Stimulated activated naive B cell treated with anti-CD40 and anti-IgM and Interleukin-4, amounts not matched to agents 10 μg/mL and 1 μg/mL and 100 μg/mL, for 72 hours (primary cell): ENCODE results near the gene HNF1A.
"Not testable (repeated sequence)": the region's sequence is repeated elsewhere in the genome, so short reads cannot be mapped to it uniquely, and the experiment has no call there.

Source experiments
- ATAC-seq, 2 donors: fragments of 150-1000 bp; cut with Tn5 transposase; replicated peaks; 2 replicates each; pipeline ENCODE4 v1.10.0; 2021; ENCODE audit warnings: moderate library complexity in 1 of 2
- DNase-seq: peaks from one replicate; pipeline ENCODE4 v3.0.0; 2021
- H3K27ac Mint-ChIP-seq: one replicate; pipeline ENCODE4 v1.8.0; 2022; ENCODE audit warnings: mild to moderate bottlenecking, mixed read lengths
- H3K27me3 Mint-ChIP-seq, 2 donors: one replicate each; pipeline ENCODE4 v1.8.0; 2022; ENCODE audit warnings: mixed read lengths in 2 of 2
- H3K36me3 Mint-ChIP-seq, 2 donors: one replicate each; pipeline ENCODE4 v1.8.0; 2022; ENCODE audit warnings: mixed read lengths in 2 of 2, mild to moderate bottlenecking in 1 of 2
- H3K4me1 Mint-ChIP-seq, 2 donors: one replicate each; pipeline ENCODE4 v1.8.0; 2022; ENCODE audit warnings: mixed read lengths in 2 of 2, mild to moderate bottlenecking in 1 of 2
- H3K4me3 Mint-ChIP-seq, 2 donors: one replicate each; pipeline ENCODE4 v1.8.0; 2022; ENCODE audit warnings: mild to moderate bottlenecking in 2 of 2, mixed read lengths in 2 of 2, moderate library complexity in 1 of 2
- H3K9me3 Mint-ChIP-seq, 2 donors: one replicate each; pipeline ENCODE4 v1.8.0; 2022; ENCODE audit warnings: mixed read lengths in 2 of 2, mild to moderate bottlenecking in 1 of 2

Gene HNF1A

GRCh38 chr12:121022713-121023112, 44.4 kb downstream of the HNF1A start:
- Mint-ChIP-seq H3K9me3 (peaks cover 0 to 1% of the 10 kb centered on the region in 2 donors), H3K27me3 (peaks cover 16% of the 10 kb centered on the region in 2 donors), H3K27ac (no peak overlapping the region), H3K36me3 (peaks cover 0 to 3% of the 10 kb centered on the region in 2 donors), H3K4me1 (no peaks in the 10 kb centered on the region), H3K4me3 (no peak overlapping the region)
- ATAC-seq (no peak), DNase-seq (no peak)

GRCh38 chr12:121023799-121024198, 45.5 kb downstream of the HNF1A start:
- Mint-ChIP-seq H3K4me1 (no peaks in the 10 kb centered on the region), H3K4me3 (no peak overlapping the region), H3K9me3 (peaks cover 0 to 1% of the 10 kb centered on the region in 2 donors), H3K36me3 (peaks cover 0 to 3% of the 10 kb centered on the region in 2 donors), H3K27ac (no peak overlapping the region), H3K27me3 (peaks cover 16 to 17% of the 10 kb centered on the region in 2 donors)
- no peak for ATAC-seq
- DNase-seq, result no peak

- peaks cover 0 to 3% of the 10 kb centered on the region in 2 donors for H3K36me3 Mint-ChIP-seq
- peaks cover 16 to 17% of the 10 kb centered on the region in 2 donors for H3K27me3 Mint-ChIP-seq
- DNase-seq (no peak), ATAC-seq (no peak)
- no peak overlapping the region for H3K27ac Mint-ChIP-seq
- H3K4me1 Mint-ChIP-seq, result no peaks in the 10 kb centered on the region
- peaks cover 0 to 1% of the 10 kb centered on the region in 2 donors for H3K9me3 Mint-ChIP-seq
- no peak overlapping the region for H3K4me3 Mint-ChIP-seq
Observed at GRCh38 chr12:121025442-121026226, 47.3 kb downstream of the HNF1A start.

GRCh38 chr12:121026274-121027045, 48.1 kb downstream of the HNF1A start:
- no peak for ATAC-seq
- Mint-ChIP-seq H3K4me1 (no peaks in the 10 kb centered on the region), H3K36me3 (peaks cover 0 to 3% of the 10 kb centered on the region in 2 donors), H3K9me3 (peaks cover 0 to 1% of the 10 kb centered on the region in 2 donors), H3K4me3 (no peak overlapping the region), H3K27ac (no peak overlapping the region), H3K27me3 (peaks cover 20 to 23% of the 10 kb centered on the region in 2 donors)
- DNase-seq, result no peak

GRCh38 chr12:121030576-121031212, 52.4 kb downstream of the HNF1A start:
- Mint-ChIP-seq H3K4me3 (no peak overlapping the region), H3K27me3 (peaks cover 46 to 57% of the 10 kb centered on the region in 2 donors), H3K9me3 (peaks cover 0 to 1% of the 10 kb centered on the region in 2 donors), H3K36me3 (peaks cover 3 to 4% of the 10 kb centered on the region in 2 donors), H3K4me1 (peaks cover 0 to 1% of the 10 kb centered on the region in 2 donors), H3K27ac (no peak overlapping the region)
- ATAC-seq, result no peak
- no peak for DNase-seq

GRCh38 chr12:121033625-121034349, 55.4 kb downstream of the HNF1A start:
- Mint-ChIP-seq H3K27me3 (peaks cover 41 to 48% of the 10 kb centered on the region in 2 donors), H3K36me3 (peaks cover 3 to 4% of the 10 kb centered on the region in 2 donors)
- ATAC-seq, result peak; percentile 31 to 41

GRCh38 chr12:121034616-121035305, 56.4 kb downstream of the HNF1A start:
- H3K27me3 Mint-ChIP-seq, result peaks cover 44 to 53% of the 10 kb centered on the region in 2 donors
- ATAC-seq (no peak), DNase-seq (no peak)
- peaks cover 13 to 19% of the 10 kb centered on the region in 2 donors for H3K4me1 Mint-ChIP-seq
- peak overlapping the region; percentile 49 for H3K27ac Mint-ChIP-seq
- no peak overlapping the region for H3K4me3 Mint-ChIP-seq
- peaks cover 6% of the 10 kb centered on the region in 2 donors for H3K36me3 Mint-ChIP-seq
- H3K9me3 Mint-ChIP-seq, result peaks cover 0 to 2% of the 10 kb centered on the region in 2 donors

More at GRCh38 chr12:121033625-121034349, 55.4 kb downstream of the HNF1A start:
- no peak overlapping the region for H3K4me3 Mint-ChIP-seq
- peaks cover 10 to 13% of the 10 kb centered on the region in 2 donors for H3K4me1 Mint-ChIP-seq
- no peak overlapping the region for H3K27ac Mint-ChIP-seq
- H3K9me3 Mint-ChIP-seq, result no peaks in the 10 kb centered on the region
- DNase-seq, result no peak

GRCh38 chr12:121036810-121037326, 58.5 kb downstream of the HNF1A start:
- DNase-seq, result no peak
- H3K4me1 Mint-ChIP-seq, result peaks cover 13 to 19% of the 10 kb centered on the region in 2 donors
- no peak overlapping the region for H3K27ac Mint-ChIP-seq
- peaks cover 6% of the 10 kb centered on the region in 2 donors for H3K36me3 Mint-ChIP-seq
- H3K4me3 Mint-ChIP-seq, result no peak overlapping the region
- H3K9me3 Mint-ChIP-seq, result peaks cover 0 to 2% of the 10 kb centered on the region in 2 donors
- peaks cover 53 to 61% of the 10 kb centered on the region in 2 donors for H3K27me3 Mint-ChIP-seq
- ATAC-seq, result no peak

GRCh38 chr12:121038861-121039668, 60.7 kb downstream of the HNF1A start, which contains the start of gene OASL:
Gene OASL (minus strand): TSS chr12:121039246. CDS start chr12:121038971, 275 bp downstream.
- peak within 1 kb of the TSS; percentile 82 for H3K27ac Mint-ChIP-seq
- peak; percentile 94 to 96 for ATAC-seq
- peaks cover 0 to 2% of the 10 kb centered on the region in 2 donors for H3K9me3 Mint-ChIP-seq
- H3K36me3 Mint-ChIP-seq, result peaks cover 3 to 4% of the 10 kb centered on the region in 2 donors
- peaks cover 57 to 65% of the 10 kb centered on the region in 2 donors for H3K27me3 Mint-ChIP-seq
- peak within 1 kb of the TSS; percentile 88 to 91 for H3K4me3 Mint-ChIP-seq
- peak; percentile 49 for DNase-seq
- peaks cover 12 to 19% of the 10 kb centered on the region in 2 donors for H3K4me1 Mint-ChIP-seq

GRCh38 chr12:121043067-121043466, 64.7 kb downstream of the HNF1A start:
- no peak for ATAC-seq
- peaks cover 8 to 13% of the 10 kb centered on the region in 2 donors for H3K4me1 Mint-ChIP-seq
- peaks cover 0 to 2% of the 10 kb centered on the region in 2 donors for H3K9me3 Mint-ChIP-seq
- H3K27me3 Mint-ChIP-seq, result peaks cover 40 to 61% of the 10 kb centered on the region in 2 donors
- H3K36me3 Mint-ChIP-seq, result peaks cover 2 to 3% of the 10 kb centered on the region in 2 donors
- no peak overlapping the region for H3K27ac Mint-ChIP-seq
- no peak overlapping the region for H3K4me3 Mint-ChIP-seq
- DNase-seq, result no peak

GRCh38 chr12:121047400-121047799, 69.1 kb downstream of the HNF1A start:
- H3K9me3 Mint-ChIP-seq, DNase-seq, H3K27ac Mint-ChIP-seq, H3K4me1 Mint-ChIP-seq, H3K4me3 Mint-ChIP-seq, ATAC-seq, H3K36me3 Mint-ChIP-seq: not testable (repeated sequence)
- peaks cover 33 to 37% of the 10 kb centered on the region in 2 donors for H3K27me3 Mint-ChIP-seq

GRCh38 chr12:121048442-121048841, 70.1 kb downstream of the HNF1A start:
- ATAC-seq, result no peak
- no peaks in the 10 kb centered on the region for H3K36me3 Mint-ChIP-seq
- DNase-seq, result no peak
- no peak overlapping the region for H3K27ac Mint-ChIP-seq
- H3K9me3 Mint-ChIP-seq, result no peaks in the 10 kb centered on the region
- no peaks in the 10 kb centered on the region for H3K4me1 Mint-ChIP-seq
- H3K27me3 Mint-ChIP-seq, result peaks cover 23 to 32% of the 10 kb centered on the region in 2 donors
- no peak overlapping the region for H3K4me3 Mint-ChIP-seq
